Adipose tissue (tissue), 3 donors: ENCODE results near the gene LRRC51. TPM values are rescaled to one million over a fixed set of nuclear protein-coding genes. Genes with fewer than 3 reads are reported as not detected.
"Not testable (repeated sequence)": the region's sequence is repeated elsewhere in the genome, so short reads cannot be mapped to it uniquely, and the experiment has no call there.

ENCODE experiments used
- H3K27ac ChIP-seq: one replicate; pipeline ENCODE4 v1.5.1; 2013; ENCODE audit warnings: low read depth, low read length
- whole genome bisulfite sequencing, 3 donors: extraction: QIAGEN DNeasy Blood & Tissue Kit; methylation state at CpG; one replicate each; pipeline ENCODE4 v1.1.7; 2013; 5-methylcytosine and 5-hydroxymethylcytosine counted together
- polyA plus RNA-seq, 3 donors: library from polyadenylated mRNA; stranded (reverse); fragments of 200-250 nt; gene quantifications; one replicate each; pipeline ENCODE4 v1.2.3, GENCODE V29; 2013
- donor health status: healthy with polysubstance abuse.
- donor health status: Bipolar disorder and iron deficiency.
- donor health status: healthy.

LRRC51 gene
- polyA plus RNA-seq, 3 donors: 4.3 to 6.9 (median 6.0) TPM

DNA sequence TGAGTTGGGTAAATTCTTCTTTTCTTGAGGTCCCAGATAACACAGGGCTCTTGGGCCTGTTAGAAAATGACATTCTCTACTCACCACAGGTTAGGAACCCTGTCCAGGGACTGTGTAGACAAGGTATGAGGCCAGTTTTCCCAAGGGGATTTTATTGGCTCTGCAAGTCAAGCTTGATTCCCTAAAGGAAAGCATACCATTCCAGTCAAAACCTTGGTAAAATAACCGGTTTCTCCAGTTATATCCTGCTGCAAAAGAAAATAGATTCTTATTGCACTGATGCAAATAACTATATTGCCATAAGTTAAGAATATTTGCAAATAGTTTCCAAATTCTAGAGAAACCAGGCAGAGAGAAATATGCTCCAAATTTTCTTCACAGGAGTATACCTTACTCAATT is 45.3 kb downstream of the LRRC51 start:
- 39 to 71% (median 64%) methylated on average over 1 of the region's 1 CpG for WGBS, 3 donors
- H3K27ac ChIP-seq: no peak overlapping the region

DNA sequence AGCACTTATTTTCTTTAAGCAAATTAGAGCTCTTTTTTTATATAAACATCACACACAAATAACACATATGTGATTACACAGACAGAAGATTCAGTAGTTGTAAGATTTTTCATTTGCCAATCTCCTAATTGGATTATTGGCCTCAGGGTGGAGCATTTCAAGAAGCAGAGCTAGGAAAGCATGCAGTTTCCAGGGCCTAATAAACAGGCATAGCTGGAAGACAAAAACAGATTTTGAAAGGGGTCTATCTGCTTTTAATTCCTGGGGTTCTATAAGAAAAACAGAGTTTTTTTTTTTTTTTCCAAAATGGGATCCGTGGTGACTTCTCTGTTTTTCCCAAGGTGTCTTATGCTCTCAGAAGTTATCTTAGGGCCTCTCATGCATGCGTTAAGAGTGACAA is 47.3 kb downstream of the LRRC51 start:
- 58 to 71% (median 61%) methylated on average over 2 of the region's 2 CpGs for WGBS, 3 donors
- no peak overlapping the region for H3K27ac ChIP-seq

DNA sequence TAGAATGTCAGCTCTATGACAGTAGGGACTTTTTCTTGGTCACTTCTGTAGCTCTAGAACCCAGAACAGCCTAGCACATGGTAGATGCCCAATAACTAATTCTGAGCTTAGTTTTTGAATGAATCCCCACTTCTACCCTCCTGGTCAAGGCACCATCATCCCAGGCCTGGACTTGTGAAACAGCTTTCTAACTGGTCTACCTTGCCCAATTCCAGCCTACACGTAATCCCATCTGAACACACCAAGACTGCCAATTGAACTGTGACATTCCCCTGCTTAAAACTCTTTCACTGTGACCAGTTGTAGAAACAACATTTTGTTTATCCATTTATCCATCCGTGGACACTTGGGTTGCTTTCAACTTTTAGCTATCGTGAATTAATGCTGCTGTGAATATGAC is 48.7 kb downstream of the LRRC51 start:
- no peak overlapping the region for H3K27ac ChIP-seq
- WGBS, 3 donors: 79 to 83% (median 79%) methylated on average over 3 of the region's 3 CpGs

DNA sequence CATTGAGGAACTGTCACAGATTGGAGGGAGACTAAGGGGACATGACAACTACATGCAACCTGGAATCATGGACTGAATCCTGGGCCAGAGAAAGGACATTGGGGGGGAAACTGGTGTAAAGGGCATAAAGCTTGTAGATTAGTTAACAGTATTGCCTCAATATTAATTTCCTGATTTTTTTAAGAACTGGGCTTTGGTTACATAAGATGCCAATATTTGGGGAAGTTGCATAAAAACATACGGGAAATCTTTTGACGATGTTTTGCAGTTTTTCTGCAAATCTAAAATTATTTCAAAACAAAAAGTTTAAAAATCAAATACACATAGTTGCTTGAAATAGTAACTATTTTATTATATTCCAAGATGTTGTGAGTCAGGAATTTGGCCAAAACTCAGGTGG is 52.0 kb downstream of the LRRC51 start:
- peak overlapping the region; percentile 62 for H3K27ac ChIP-seq

DNA sequence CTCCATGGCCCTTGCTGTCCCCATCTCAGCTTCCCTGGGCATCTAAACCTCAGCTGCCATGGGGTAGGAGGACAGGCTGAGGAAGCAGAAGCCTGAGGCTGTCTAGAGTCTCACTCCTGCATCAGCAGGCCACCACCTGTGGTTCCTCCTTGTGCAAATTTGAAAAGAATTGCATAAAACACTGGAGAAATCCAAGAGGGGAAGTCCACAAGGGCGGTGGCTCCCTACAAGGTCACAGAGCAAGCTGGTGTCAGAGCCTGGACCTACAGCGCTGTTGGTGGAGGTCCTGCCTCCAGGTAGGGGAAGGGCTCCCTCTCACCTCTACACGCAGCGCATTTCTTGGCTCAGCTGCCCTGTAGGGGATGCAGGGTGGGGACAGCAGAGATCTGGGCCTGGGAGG is 54.8 kb downstream of the LRRC51 start, which contains the start of gene FOLR3:
FOLR3 (plus strand) TSS at position 253 of the 400 bp plus-strand sequence. CDS start 228 bp downstream, outside the sequence.
- H3K27ac ChIP-seq: peak within 1 kb of the TSS; percentile 52
- 61 to 75% (median 65%) methylated on average over 3 to 4 of the region's 4 CpGs for WGBS, 3 donors

More for the DNA sequence above, 52.0 kb downstream of the LRRC51 start:
- WGBS, 3 donors: 32 to 84% (median 48%) methylated on average over 2 of the region's 2 CpGs

DNA sequence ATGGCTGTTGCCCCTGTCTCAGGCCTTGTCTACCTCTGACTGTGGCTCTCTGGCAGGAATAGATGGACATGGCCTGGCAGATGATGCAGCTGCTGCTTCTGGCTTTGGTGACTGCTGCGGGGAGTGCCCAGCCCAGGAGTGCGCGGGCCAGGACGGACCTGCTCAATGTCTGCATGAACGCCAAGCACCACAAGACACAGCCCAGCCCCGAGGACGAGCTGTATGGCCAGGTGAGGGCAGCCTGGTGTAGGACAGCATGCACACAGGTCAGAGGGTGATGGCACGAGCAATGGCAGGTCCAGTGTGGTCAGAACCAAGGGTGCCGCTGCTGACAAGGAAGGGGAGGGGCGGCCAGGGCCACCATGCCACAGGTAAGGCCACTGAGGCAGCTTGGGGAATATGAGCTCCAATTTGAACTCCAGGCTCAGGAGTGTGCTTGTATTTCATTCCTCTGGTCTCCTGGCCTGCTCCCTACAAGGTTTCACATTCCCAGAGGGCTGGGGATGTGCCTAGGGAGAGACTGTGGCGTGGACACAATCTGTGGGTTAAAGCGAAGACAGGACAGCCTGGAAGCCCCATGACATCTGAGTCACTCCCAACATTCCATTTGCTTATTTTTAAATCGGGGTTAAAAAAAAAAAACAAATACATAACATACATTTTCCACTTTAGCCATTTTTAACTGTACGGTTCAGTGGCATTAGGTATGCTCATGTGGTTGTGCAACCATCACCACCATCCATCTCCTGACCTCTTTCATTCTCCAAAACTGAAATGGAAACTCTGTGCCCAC is 55.4 kb downstream of the LRRC51 start:
- 83 to 90% (median 84%) methylated on average over 14 of the region's 14 CpGs for WGBS, 3 donors
- peak overlapping the region; percentile 52 for H3K27ac ChIP-seq

- no peak overlapping the region for H3K27ac ChIP-seq
- 85 to 98% (median 86%) methylated on average over 4 of the region's 4 CpGs for whole genome bisulfite sequencing, 3 donors
These were observed 56.1 kb downstream of the LRRC51 start for GRCh38 chr11:72136684-72137262.

GRCh38 chr11:72138821-72139390 is 58.3 kb downstream of the LRRC51 start:
- no peak overlapping the region for H3K27ac ChIP-seq
- 65 to 86% (median 85%) methylated on average over 12 of the region's 12 CpGs for WGBS, 3 donors

DNA sequence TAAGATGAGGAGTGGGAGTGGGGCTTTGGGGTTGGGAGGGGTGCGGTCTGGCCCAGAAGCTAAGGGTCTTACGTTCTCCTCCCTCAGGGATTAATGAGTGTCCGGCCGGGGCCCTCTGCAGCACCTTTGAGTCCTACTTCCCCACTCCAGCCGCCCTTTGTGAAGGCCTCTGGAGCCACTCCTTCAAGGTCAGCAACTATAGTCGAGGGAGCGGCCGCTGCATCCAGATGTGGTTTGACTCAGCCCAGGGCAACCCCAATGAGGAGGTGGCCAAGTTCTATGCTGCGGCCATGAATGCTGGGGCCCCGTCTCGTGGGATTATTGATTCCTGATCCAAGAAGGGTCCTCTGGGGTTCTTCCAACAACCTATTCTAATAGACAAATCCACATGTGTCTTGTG is 58.9 kb downstream of the LRRC51 start:
- WGBS, 3 donors: 90 to 92% (median 92%) methylated on average over 11 of the region's 11 CpGs
- H3K27ac ChIP-seq: no peak overlapping the region

- no peak overlapping the region for H3K27ac ChIP-seq
- 85 to 100% (median 95%) methylated on average over 2 of the region's 2 CpGs for WGBS, 3 donors
These were observed 60.0 kb downstream of the LRRC51 start for GRCh38 chr11:72140661-72141060.

GRCh38 chr11:72141066-72141465 is 60.4 kb downstream of the LRRC51 start:
- 70 to 80% (median 75%) methylated on average over 3 of the region's 3 CpGs for WGBS, 3 donors

DNA sequence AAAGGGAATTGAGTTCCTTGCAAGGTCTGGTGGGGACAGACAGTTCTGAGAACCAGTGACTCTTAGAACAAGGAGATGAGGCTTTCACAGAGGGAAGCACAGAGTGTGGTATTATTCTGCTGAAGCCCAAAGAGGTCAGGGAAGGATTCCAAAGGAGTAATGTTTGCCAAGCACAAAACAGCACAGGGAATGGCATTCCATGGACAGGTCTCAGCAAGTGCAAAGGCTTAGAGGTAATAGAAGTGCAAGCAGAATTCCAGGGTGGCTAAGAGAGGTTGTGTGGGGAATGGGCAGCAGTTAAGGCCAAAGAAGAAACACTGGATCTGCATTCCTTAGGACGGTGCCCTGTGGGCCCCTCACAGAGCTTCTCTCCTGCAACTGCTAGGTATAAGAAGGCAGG is 61.4 kb downstream of the LRRC51 start:
- WGBS, 3 donors: 58 to 69% methylated on average over 1 of the region's 1 CpG; no CpG with 5 or more reads in 1 of the 3 donors

More at GRCh38 chr11:72141066-72141465, 60.4 kb downstream of the LRRC51 start:
- H3K27ac ChIP-seq: no peak overlapping the region

GRCh38 chr11:72142543-72142942 is 61.9 kb downstream of the LRRC51 start:
- WGBS, 3 donors: 44 to 89% (median 56%) methylated on average over 1 of the region's 1 CpG
- H3K27ac ChIP-seq: not testable (repeated sequence)

More for the DNA sequence above, 61.4 kb downstream of the LRRC51 start:
- not testable (repeated sequence) for H3K27ac ChIP-seq

DNA sequence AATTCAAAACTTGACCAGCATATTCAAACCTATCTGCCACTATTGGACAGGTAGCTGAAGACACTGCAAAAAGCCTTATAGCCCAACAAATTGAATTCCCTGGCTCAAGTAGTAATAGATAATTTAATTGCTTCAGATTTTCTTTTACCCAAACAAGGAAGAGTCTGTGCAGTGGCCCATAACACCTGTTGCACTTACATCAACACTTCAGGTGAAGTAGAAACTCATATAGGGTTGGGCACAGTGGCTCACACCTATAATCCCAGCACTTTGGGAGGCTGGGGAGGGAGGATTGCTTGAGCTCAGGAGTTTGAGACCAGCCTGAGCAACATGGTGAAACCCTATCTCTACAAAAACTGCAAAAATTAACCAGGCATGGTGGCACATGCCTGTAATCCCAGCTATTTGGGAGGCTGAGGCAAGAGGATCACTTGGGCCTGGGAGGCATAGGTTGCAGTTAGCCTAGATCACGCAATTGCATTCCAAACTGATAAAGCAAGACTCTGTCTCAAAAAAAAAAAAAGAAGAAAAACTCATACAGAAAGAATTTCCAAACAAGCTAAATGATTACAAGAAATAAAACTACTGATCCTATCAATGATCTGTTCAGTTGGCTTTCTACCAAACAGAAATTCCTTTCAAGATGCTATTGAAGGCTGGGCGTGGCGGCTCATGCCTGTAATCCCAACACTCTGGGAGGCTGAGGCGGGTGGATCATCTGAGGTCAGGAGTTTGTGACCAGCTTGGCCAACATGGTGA is 64.3 kb downstream of the LRRC51 start:
- no peak overlapping the region for H3K27ac ChIP-seq
- WGBS, 3 donors: 83 to 87% (median 86%) methylated on average over 4 of the region's 4 CpGs

Other genes with a start within 250 kb of the LRRC51 start
- gene DEFB108B, start 247.7 kb upstream of the LRRC51 start, polyA plus RNA-seq: not detected
- not detected for gene DEFB131B, start 202.4 kb upstream of the LRRC51 start, polyA plus RNA-seq
- 1 to 10 TPM; 1.5 to 2.2 (median 1.7) TPM for gene XNDC1N, start 152.3 kb upstream of the LRRC51 start, polyA plus RNA-seq
- 10 to 100 TPM in 2 of 3 donors, 1 to 10 TPM in 1; 7.5 to 21.8 (median 18.4) TPM for gene RNF121, start 151.8 kb upstream of the LRRC51 start, polyA plus RNA-seq
- gene IL18BP, start 81.9 kb upstream of the LRRC51 start, polyA plus RNA-seq: 10 to 100 TPM in 1 of 3 donors, 1 to 10 TPM in 2; 3.0 to 14.1 (median 4.7) TPM
- 100 to 1,000 TPM in 1 of 3 donors, 10 to 100 TPM in 2; 79.0 to 132 (median 90.3) TPM for gene NUMA1, start 308 bp upstream of the LRRC51 start, polyA plus RNA-seq
- gene LAMTOR1, start 22.4 kb downstream of the LRRC51 start, polyA plus RNA-seq: 100 to 1,000 TPM in 2 of 3 donors, 10 to 100 TPM in 1; 71.4 to 181 (median 165) TPM
- gene TOMT, start 25.1 kb downstream of the LRRC51 start, polyA plus RNA-seq: not detected
- gene ANAPC15, start 31.8 kb downstream of the LRRC51 start, polyA plus RNA-seq: 10 to 100 TPM; 26.8 to 46.9 (median 42.3) TPM
- 1 to 10 TPM in 2 of 3 donors, under 1 TPM in 1; 0.16 to 3.8 (median 3.2) TPM for gene FOLR3, start 54.9 kb downstream of the LRRC51 start, polyA plus RNA-seq
- 1 to 10 TPM in 1 of 3 donors, under 1 TPM in 1, not detected in 1; 0.58 to 2.7 TPM for gene FOLR1, start 111.3 kb downstream of the LRRC51 start, polyA plus RNA-seq
- gene FOLR2, start 135.9 kb downstream of the LRRC51 start, polyA plus RNA-seq: 10 to 100 TPM in 2 of 3 donors, 1 to 10 TPM in 1; 5.1 to 52.4 (median 38.4) TPM
- gene INPPL1, start 143.9 kb downstream of the LRRC51 start, polyA plus RNA-seq: 10 to 100 TPM; 37.9 to 77.0 (median 57.4) TPM
- under 1 TPM in 1 of 3 donors, not detected in 2; 0.08 TPM for gene PHOX2A, start 163.3 kb downstream of the LRRC51 start, polyA plus RNA-seq